B cell (primary cell): ENCODE data around the gene OR8A1. TPM values are rescaled to one million over a fixed set of nuclear protein-coding genes. Genes with fewer than 3 reads are reported as not detected.

ENCODE experiments used
- ATAC-seq: fragments of 200-7000 bp; cut with Tn5 transposase; one replicate; pipeline ENCODE4 v1.10.0; 2021; ENCODE audit warnings: low read depth, mild to moderate bottlenecking, moderate number of reproducible peaks, moderate library complexity
- CTCF ChIA-PET: fragments of 350-600 bp; sonication (Branson Sonifier 250); formaldehyde crosslinking; loops from one replicate; lab custom pipeline; 2021; ENCODE audit warnings: antibody characterized with exemption, inconsistent platforms; lab: Charles Lee
- POLR2A ChIA-PET: fragments of 350-600 bp; sonication (Branson Sonifier 250); formaldehyde crosslinking; loops from one replicate; lab custom pipeline; 2021; ENCODE audit warnings: antibody characterized with exemption; lab: Charles Lee
- DNase-seq: peaks from one replicate; pipeline ENCODE4 v3.0.0; 2013
- H2AFZ ChIP-seq: 2 replicates; pipeline ENCODE4 v1.6.1; 2012; ENCODE audit warnings: mild to moderate bottlenecking, low read depth, low read length; ENCODE audit not compliant: insufficient read depth, poor library complexity, severe bottlenecking
- H3K27ac ChIP-seq, 2 donors: 1 replicate in 1 of 2; 2 replicates in 1 of 2; pipeline ENCODE4 v1.5.1; 2012 to 2013; ENCODE audit warnings: low read length in 2 of 2, mild to moderate bottlenecking in 2 of 2, moderate library complexity in 1 of 2
- H3K27me3 ChIP-seq, 4 experiments: fragments of 200-600 bp in 1 of 4; sonication (generic) in 1 of 4; replicated peaks in 1 of 4; 1 replicate in 2 of 4; 2 replicates in 2 of 4; pipeline versions ENCODE4 v1.6.1 to v1.7.0; 2013 to 2016; ENCODE audit warnings: low read length in 3 of 4, mild to moderate bottlenecking in 2 of 4, mixed read lengths in 1 of 4, moderate library complexity in 1 of 4; ENCODE audit not compliant: insufficient read depth in 4 of 4, control insufficient read depth in 3 of 4; ENCODE audit errors: control extremely low read depth in 1 of 4
- H3K36me3 ChIP-seq, 2 experiments: replicated peaks in 1 of 2; 1 replicate in 1 of 2; 2 replicates in 1 of 2; pipeline versions ENCODE4 v1.6.1 to v1.7.1; 2013; ENCODE audit warnings: low read length in 1 of 2; ENCODE audit not compliant: insufficient read depth in 2 of 2, control insufficient read depth in 1 of 2; ENCODE audit errors: control extremely low read depth in 1 of 2, extremely low read depth in 1 of 2
- H3K4me1 ChIP-seq, 2 donors: fragments of 200-600 bp in 1 of 2; sonication (generic) in 1 of 2; 1 replicate in 1 of 2; 2 replicates in 1 of 2; pipeline versions ENCODE4 v1.5.1 to v1.6.1; 2013 to 2017; ENCODE audit warnings: low read length in 2 of 2; ENCODE audit not compliant: control insufficient read depth in 2 of 2, insufficient read depth in 2 of 2
- H3K4me2 ChIP-seq: replicated peaks from 2 replicates; pipeline ENCODE3; 2012; ENCODE audit warnings: mild to moderate bottlenecking, low read depth, low read length; ENCODE audit not compliant: poor library complexity, severe bottlenecking
- H3K4me3 ChIP-seq, 5 experiments: fragments of 200-600 bp in 1 of 5; sonication (generic) in 1 of 5; 1 replicate in 3 of 5; 2 replicates in 2 of 5; pipeline versions ENCODE4 v1.5.1 to v1.7.0; 2011 to 2016; ENCODE audit warnings: low read length in 4 of 5, mild to moderate bottlenecking in 4 of 5, low read depth in 2 of 5, control low read depth in 1 of 5, moderate library complexity in 1 of 5; ENCODE audit not compliant: insufficient read depth in 1 of 5; ENCODE audit errors: control extremely low read depth in 1 of 5, extremely low read depth in 1 of 5
- H3K79me2 ChIP-seq: fragments of 200-600 bp; sonication (generic); one replicate; pipeline ENCODE4 v1.6.0; 2016; ENCODE audit warnings: low read length; ENCODE audit not compliant: control insufficient read depth, insufficient read depth
- H3K9ac ChIP-seq: fragments of 200-600 bp; sonication (generic); 2 replicates; pipeline ENCODE4 v1.6.1; 2017; ENCODE audit warnings: mild to moderate bottlenecking, low read length, moderate library complexity
- H3K9me3 ChIP-seq, 3 donors: one replicate each; pipeline versions ENCODE4 v1.6.1 to v1.7.1; 2013; ENCODE audit warnings: low read length in 2 of 3; ENCODE audit not compliant: control insufficient read depth in 2 of 3, insufficient read depth in 1 of 3; ENCODE audit errors: control extremely low read depth in 1 of 3
- H4K20me1 ChIP-seq: 2 replicates; pipeline ENCODE4 v1.6.0; 2012; ENCODE audit warnings: mild to moderate bottlenecking, low read length; ENCODE audit not compliant: insufficient read depth, control insufficient read depth, poor library complexity, severe bottlenecking
- H3K27ac Mint-ChIP-seq: one replicate; pipeline ENCODE4 v1.8.0; 2021; ENCODE audit warnings: mixed read lengths
- H3K27me3 Mint-ChIP-seq: one replicate; pipeline ENCODE4 v1.8.0; 2021; ENCODE audit warnings: mixed read lengths
- H3K4me1 Mint-ChIP-seq: one replicate; pipeline ENCODE4 v1.8.0; 2021; ENCODE audit warnings: mixed read lengths
- H3K4me3 Mint-ChIP-seq: one replicate; pipeline ENCODE4 v1.8.0; 2021; ENCODE audit warnings: mixed read lengths
- H3K9me3 Mint-ChIP-seq: one replicate; pipeline ENCODE4 v1.8.0; 2022; ENCODE audit warnings: mixed read lengths; ENCODE audit not compliant: insufficient read depth
- EZH2 ChIP-seq: IDR thresholded peaks from 2 replicates; pipeline ENCODE4 v1.6.1; 2012; ENCODE audit warnings: borderline replicate concordance, low read depth, mild to moderate bottlenecking, moderate library complexity, low read length; ENCODE audit not compliant: insufficient read depth, poor library complexity, severe bottlenecking
- whole genome bisulfite sequencing: methylation state at CpG from one replicate; pipeline ENCODE4 v1.1.5; 2013; ENCODE audit warnings: missing lambda C conversion rate; ENCODE audit not compliant: insufficient coverage; 5-methylcytosine and 5-hydroxymethylcytosine counted together
- intact Hi-C: fragments of 100-400 bp; cut with micrococcal nuclease; formaldehyde crosslinking; loops from one replicate; pipeline ENCODE4 v1.10.0; 2022
- polyA plus RNA-seq: library from polyadenylated mRNA; depleted of rRNA; stranded (reverse); fragments of >200 nt; gene quantifications from 2 replicates; pipeline ENCODE4 v1.2.3, GENCODE V29; 2012
- total RNA-seq, 2 donors: library from RNA; stranded (reverse); fragments of 120-200 nt in 1 of 2; gene quantifications; 1 replicate in 1 of 2; 2 replicates in 1 of 2; pipeline versions ENCODE4 v1.2.3 to v1.2.4, GENCODE V29; 2013 to 2022
- TF ChIP-seq, protein P1 (sequence below): fragments of 200-600 bp; IDR thresholded peaks from one replicate; pipeline ENCODE4 v1.8.0; 2022; ENCODE audit warnings: antibody characterized with exemption, mild to moderate bottlenecking

The OR8A1 gene
- total and polyA plus RNA-seq, 2 donors (not counting 1 experiment from before 2014, with no cell fraction given) = not detected

DNA sequence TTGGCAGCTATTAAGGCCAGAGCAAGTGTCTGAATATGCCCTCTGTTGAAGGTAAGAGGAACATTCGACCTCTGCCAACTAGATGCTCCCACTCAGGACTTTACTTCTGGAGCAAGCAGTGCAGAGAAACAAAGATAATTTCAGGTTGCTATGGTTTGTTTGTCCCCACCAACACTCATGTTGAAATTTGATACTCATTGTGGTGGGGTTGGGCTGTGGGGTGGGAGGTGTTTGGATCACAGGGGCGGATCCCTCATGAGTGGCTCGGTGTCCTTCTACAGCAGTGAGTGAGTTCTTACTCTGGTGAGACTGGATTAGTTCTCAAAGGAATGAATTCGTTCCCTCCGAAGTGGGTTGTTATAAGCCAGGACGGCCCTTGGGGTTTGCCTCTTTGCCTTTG lies 12.0 kb downstream of the OR8A1 start:
- Mint-ChIP-seq H3K4me1 (no peaks in the 10 kb centered on the region), H3K4me3 (no peak overlapping the region), H3K27ac (no peak overlapping the region), H3K9me3 (no peaks in the 10 kb centered on the region), H3K27me3 (peaks cover 13% of the 10 kb centered on the region)
- H3K27ac ChIP-seq = no peak overlapping the region
- no peaks in the 10 kb centered on the region for H3K9me3 ChIP-seq
- no peaks in the 10 kb centered on the region for H3K27me3 ChIP-seq
- no peak overlapping the region for H3K4me3 ChIP-seq
- DNase-seq = no peak
- no peaks in the 10 kb centered on the region for H3K36me3 ChIP-seq
- TF ChIP-seq EZH2 = no peak
- TF ChIP-seq, protein P1, sequence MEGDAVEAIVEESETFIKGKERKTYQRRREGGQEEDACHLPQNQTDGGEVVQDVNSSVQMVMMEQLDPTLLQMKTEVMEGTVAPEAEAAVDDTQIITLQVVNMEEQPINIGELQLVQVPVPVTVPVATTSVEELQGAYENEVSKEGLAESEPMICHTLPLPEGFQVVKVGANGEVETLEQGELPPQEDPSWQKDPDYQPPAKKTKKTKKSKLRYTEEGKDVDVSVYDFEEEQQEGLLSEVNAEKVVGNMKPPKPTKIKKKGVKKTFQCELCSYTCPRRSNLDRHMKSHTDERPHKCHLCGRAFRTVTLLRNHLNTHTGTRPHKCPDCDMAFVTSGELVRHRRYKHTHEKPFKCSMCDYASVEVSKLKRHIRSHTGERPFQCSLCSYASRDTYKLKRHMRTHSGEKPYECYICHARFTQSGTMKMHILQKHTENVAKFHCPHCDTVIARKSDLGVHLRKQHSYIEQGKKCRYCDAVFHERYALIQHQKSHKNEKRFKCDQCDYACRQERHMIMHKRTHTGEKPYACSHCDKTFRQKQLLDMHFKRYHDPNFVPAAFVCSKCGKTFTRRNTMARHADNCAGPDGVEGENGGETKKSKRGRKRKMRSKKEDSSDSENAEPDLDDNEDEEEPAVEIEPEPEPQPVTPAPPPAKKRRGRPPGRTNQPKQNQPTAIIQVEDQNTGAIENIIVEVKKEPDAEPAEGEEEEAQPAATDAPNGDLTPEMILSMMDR = no peak
- H3K79me2 ChIP-seq = no peaks in the 10 kb centered on the region
- no peaks in the 10 kb centered on the region for H3K4me1 ChIP-seq
- H3K9ac ChIP-seq = no peak overlapping the region
- CTCF ChIA-PET = interaction anchor here (1.3 to 5.8 kb wide), 2 partner anchors 13 to 512 kb away, joined by 3 to 95 read pairs; no protein-coding TSS in a partner anchor
- no peak overlapping the region for H3K4me2 ChIP-seq
- H2AFZ ChIP-seq = no peak overlapping the region
- ATAC-seq = no peak
- intact Hi-C loops = no loop called here
- no peaks in the 10 kb centered on the region for H4K20me1 ChIP-seq
- 92% methylated on average over 5 of the region's 6 CpGs for WGBS
- POLR2A ChIA-PET = no interaction called here

DNA sequence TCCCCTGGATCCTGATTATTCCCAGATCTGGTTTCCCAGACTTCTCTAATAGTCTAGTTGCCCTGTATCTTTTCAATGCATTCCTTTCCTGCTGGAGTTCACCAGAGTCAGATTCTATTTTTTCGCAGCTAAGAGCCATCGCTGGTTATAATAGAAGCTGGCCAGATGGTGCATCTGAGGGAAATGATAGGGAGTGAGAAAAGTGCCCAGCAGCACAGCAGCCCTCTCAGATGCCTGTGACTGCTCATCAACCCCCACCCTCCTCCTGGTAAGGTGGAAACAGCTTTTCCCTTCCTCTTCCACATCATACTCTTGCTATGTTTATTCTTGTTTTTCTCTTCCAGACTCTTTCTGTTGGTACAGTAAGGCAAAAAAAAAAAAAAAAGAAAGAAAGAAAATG lies 12.8 kb downstream of the OR8A1 start:
- ATAC-seq (no peak), DNase-seq (no peak)
- Histone ChIP-seq H3K4me3 (no peak overlapping the region), H3K27ac (no peak overlapping the region), H3K36me3 (no peaks in the 10 kb centered on the region), H3K27me3 (no peaks in the 10 kb centered on the region), H3K4me1 (no peaks in the 10 kb centered on the region), H4K20me1 (no peaks in the 10 kb centered on the region), H3K9ac (no peak overlapping the region), H3K79me2 (no peaks in the 10 kb centered on the region), H3K4me2 (no peak overlapping the region), H2AFZ (no peak overlapping the region), H3K9me3 (no peaks in the 10 kb centered on the region)
- H3K27me3 Mint-ChIP-seq = peaks cover 18% of the 10 kb centered on the region
- TF ChIP-seq EZH2 = no peak
- TF ChIP-seq, protein P1 = no peak
- POLR2A ChIA-PET = no interaction called here
- H3K27ac Mint-ChIP-seq = no peak overlapping the region
- intact Hi-C loops = no loop called here
- no peaks in the 10 kb centered on the region for H3K4me1 Mint-ChIP-seq
- H3K9me3 Mint-ChIP-seq = no peaks in the 10 kb centered on the region
- CTCF ChIA-PET = interaction anchor here (5.8 kb wide), 1 partner anchor 513 kb away, joined by 95 read pairs; no protein-coding TSS in a partner anchor
- WGBS = no CpG with 5 or more reads among the region's 2 CpGs
- H3K4me3 Mint-ChIP-seq = no peak overlapping the region
